ENCODE data around the gene CTBP1.

CTBP1 gene

DNA sequence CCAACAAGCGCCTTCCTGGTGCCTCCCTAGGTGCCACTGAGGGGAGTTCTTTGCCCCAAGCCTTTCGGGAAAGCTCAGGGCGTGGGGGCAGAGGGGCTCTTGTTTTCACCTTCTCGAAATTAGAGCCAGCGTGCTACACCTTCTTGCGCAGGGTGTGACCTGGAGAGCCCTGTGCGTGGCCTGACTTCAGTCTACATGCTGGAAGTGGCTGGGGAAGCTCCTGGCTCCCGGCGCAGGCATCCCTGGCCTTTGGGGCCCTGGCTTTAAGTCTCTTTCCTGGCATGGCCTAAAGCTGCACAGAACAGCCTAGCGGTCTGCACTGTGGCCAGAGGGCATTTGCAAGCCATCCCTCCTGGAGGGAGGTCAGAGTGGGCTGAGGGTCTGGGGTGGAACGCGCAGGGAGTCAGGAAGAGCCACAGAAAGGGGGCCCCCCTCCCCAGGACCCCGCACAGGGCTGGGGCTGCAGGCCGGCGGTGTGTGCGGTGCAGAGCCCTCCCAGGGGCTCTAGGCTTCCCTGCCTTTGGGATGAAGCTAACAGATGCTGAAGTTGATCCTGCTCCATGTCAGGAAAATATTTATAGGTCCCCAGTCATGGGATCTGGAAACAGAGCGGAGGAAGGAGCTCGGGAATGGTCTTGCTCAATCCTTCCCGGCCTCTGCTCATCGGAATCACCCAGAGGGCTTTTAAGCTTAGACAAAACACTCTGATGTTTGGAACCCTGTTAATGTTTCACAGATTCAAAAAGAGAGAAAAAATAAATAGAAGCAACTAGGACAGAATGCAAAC lies 75.8 kb downstream of the CTBP1 start:
- Histone ChIP-seq H3K27ac (replicated peaks) (no peak overlapping the region), H3K4me3 (replicated peaks; ENCODE audit: insufficient read depth, low read length) (no peak overlapping the region), H3K27me3 (ENCODE audit: insufficient read depth, poor library complexity, severe bottlenecking) (peaks cover 18% of the 10 kb centered on the region)
- DNase-seq (ENCODE audit: low read depth in 1 of 2, low spot score in 1 of 2): no peak
- TF ChIP-seq POLR2AphosphoS5 (IDR thresholded peaks at IDR 0.05; ENCODE audit: low read depth): no peak
- TF ChIP-seq GABPA (IDR thresholded peaks at IDR 0.05; ENCODE audit: low read depth): no peak
- TF ChIP-seq CTCF (IDR thresholded peaks at IDR 0.05; ENCODE audit: insufficient read depth, low read length): no peak
- TF ChIP-seq SPI1 (IDR thresholded peaks at IDR 0.05; ENCODE audit: borderline replicate concordance, low read depth): no peak
- TF ChIP-seq REST (IDR thresholded peaks at IDR 0.05; ENCODE audit: insufficient replicate concordance, low read depth): no peak

DNA sequence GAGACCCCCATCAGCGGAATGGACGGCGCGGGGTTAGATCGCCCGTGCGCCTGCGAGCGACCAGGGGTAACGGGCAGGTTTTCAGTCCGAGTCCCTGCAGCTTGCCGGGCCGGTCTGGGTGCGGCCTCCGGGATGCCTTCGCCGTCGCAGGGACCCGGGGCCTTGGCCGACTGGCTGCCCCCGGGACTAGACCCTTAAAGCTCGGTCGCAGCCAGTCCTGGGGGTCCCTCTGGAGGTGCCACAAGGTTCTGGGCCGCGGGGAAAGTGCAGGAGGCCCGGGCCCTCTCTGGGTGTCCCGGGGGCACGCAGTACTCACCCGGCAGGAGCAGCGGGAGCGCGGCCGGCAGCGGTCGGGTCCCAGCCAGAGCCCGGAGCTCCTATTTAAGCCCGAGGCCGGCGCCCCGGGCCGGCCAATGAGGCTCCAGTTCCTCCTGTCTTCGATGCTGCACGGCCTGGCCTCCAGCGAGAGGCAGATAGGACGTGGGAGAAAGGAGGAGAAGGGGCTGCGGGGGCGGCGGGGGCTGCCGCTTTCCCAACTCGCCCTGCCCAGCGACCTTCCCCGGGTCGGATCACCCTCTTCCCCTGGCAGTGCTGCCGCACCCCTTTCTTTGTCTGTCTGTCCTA lies 76.6 kb downstream of the CTBP1 start, which contains the start of gene SPON2:
SPON2 (minus strand) TSS at position 356 of the 624 bp plus-strand sequence.
- Histone ChIP-seq H3K27ac (replicated peaks) (no peak within 1 kb of the TSS), H3K27me3 (ENCODE audit: insufficient read depth, poor library complexity, severe bottlenecking) (peaks cover 18% of the 10 kb centered on the region), H3K4me3 (replicated peaks; ENCODE audit: insufficient read depth, low read length) (no peak within 1 kb of the TSS)
- no peak for TF ChIP-seq POLR2AphosphoS5 (IDR thresholded peaks at IDR 0.05; ENCODE audit: low read depth)
- no peak for TF ChIP-seq REST (IDR thresholded peaks at IDR 0.05; ENCODE audit: insufficient replicate concordance, low read depth)
- no peak for TF ChIP-seq CTCF (IDR thresholded peaks at IDR 0.05; ENCODE audit: insufficient read depth, low read length)
- no peak for TF ChIP-seq SPI1 (IDR thresholded peaks at IDR 0.05; ENCODE audit: borderline replicate concordance, low read depth)
- no peak for TF ChIP-seq GABPA (IDR thresholded peaks at IDR 0.05; ENCODE audit: low read depth)
- DNase-seq (ENCODE audit: low read depth in 1 of 2, low spot score in 1 of 2): no peak

DNA sequence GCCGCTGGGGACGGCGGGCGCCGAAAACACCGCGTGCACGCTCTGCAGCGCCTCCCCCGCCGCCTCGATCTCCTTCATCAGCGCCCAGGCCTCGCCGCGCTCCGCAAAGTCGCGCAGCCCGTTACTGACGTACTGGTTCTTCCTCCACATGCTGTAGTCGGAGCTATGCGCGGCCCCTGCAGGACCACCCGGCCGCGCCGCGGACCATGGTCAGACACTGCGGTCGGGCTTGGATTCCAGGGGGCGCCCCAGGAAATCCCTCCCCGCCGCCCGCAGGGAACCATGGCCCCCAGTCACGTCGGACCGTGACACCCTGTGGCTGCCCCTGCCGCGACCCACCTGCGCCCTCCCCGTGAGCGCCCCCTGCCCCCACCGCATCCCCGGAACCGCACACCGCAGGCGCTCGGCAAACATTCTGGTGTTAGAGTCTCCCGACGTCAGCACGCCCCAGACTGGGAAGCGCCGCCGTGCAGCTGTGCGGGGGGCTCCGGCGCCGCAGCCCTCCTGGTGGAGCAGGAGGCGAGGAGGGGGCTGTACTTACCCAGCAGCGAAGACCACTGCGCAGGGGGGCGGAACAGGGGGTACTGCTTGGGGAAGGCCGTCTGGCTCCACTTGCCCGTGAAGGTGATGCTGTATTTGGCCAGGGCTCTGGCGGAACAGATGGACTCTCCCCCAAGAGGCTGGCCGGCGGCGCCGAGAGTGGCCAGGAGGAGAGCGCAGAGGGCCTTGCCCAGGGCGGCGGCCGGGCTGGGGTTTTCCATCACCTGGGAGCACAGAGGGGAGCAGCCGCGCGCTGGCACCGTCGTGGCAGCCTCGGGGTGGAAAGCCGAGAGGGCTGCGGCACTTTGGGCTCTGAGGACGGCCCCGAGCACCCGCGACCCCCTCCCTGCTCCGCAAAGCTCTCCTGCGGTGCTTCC lies 77.4 kb downstream of the CTBP1 start:
- TF ChIP-seq CTCF (IDR thresholded peaks at IDR 0.05; ENCODE audit: insufficient read depth, low read length) (no peak), GABPA (IDR thresholded peaks at IDR 0.05; ENCODE audit: low read depth) (no peak), SPI1 (IDR thresholded peaks at IDR 0.05; ENCODE audit: borderline replicate concordance, low read depth) (no peak), REST (IDR thresholded peaks at IDR 0.05; ENCODE audit: insufficient replicate concordance, low read depth) (no peak), POLR2AphosphoS5 (IDR thresholded peaks at IDR 0.05; ENCODE audit: low read depth) (no peak)
- no peak for DNase-seq (ENCODE audit: low read depth in 1 of 2, low spot score in 1 of 2)
- Histone ChIP-seq H3K4me3 (replicated peaks; ENCODE audit: insufficient read depth, low read length) (no peak overlapping the region), H3K27ac (replicated peaks) (no peak overlapping the region), H3K27me3 (ENCODE audit: insufficient read depth, poor library complexity, severe bottlenecking) (peaks cover 18% of the 10 kb centered on the region)
